ENCODE measurements around the gene CLMN.

- no peak for TF ChIP-seq POLR2A (IDR thresholded peaks at IDR 0.05)
- TF ChIP-seq CTCF (IDR thresholded peaks at IDR 0.05), result no peak
- no peak for TF ChIP-seq EP300 (IDR thresholded peaks at IDR 0.05)
These were observed 182.4 kb downstream of the CLMN start for GRCh38 chr14:95137164-95137803.

Data from gastroesophageal sphincter (tissue), 3 donors.